Measurements from ENCODE around the gene AIFM3.
"Not testable (repeated sequence)": the region's sequence is repeated elsewhere in the genome, so short reads cannot be mapped to it uniquely, and the experiment has no call there.

Gene AIFM3

DNA sequence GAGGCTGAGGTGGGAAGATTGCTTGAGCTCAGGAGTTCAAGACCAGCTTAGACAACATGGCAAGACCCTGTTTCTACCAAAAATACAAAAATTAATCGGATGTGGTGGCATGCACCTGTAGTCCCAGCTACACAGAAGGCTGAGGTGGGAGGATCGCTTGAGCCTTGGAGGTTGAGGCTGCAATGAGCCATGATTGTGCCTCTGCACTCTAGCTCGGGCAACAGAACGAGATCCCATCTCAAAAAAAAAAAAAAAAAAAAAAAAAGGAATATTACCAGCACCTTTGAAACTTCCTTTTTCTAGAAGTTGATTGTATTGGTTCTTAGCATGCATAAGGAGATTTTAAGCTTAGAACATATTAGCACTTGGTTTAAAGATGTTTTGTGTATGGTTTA, 38.5 kb upstream of the AIFM3 start:
- Histone ChIP-seq H3K27me3 (ENCODE audit: control insufficient read depth, low read length) (no peaks in the 10 kb centered on the region), H3F3A (ENCODE audit: control insufficient read depth, insufficient read depth) (no peaks in the 10 kb centered on the region), H3K36me3 (ENCODE audit: control insufficient read depth, low read length) (peaks cover 38% of the 10 kb centered on the region), H3K79me2 (ENCODE audit: control insufficient read depth, low read length) (peaks cover 99% of the 10 kb centered on the region), H3K4me3 (ENCODE audit: low read length) (no peak overlapping the region), H3K4me2 (ENCODE audit: low read length) (no peak overlapping the region), H3K9me2 (replicated peaks; ENCODE audit: control insufficient read depth, low read length) (no peaks in the 10 kb centered on the region), H3K9me3 (ENCODE audit: control insufficient read depth, insufficient read depth, low read length) (no peaks in the 10 kb centered on the region), H3K27ac (ENCODE audit: low read depth, low read length) (no peak overlapping the region), H4K20me1 (ENCODE audit: control insufficient read depth, insufficient read depth, low read depth, low read length) (peaks cover 33% of the 10 kb centered on the region), H3K4me1 (ENCODE audit: control insufficient read depth, low read length) (peaks cover 29% of the 10 kb centered on the region)
- TF ChIP-seq EZH2phosphoT487 (IDR thresholded peaks at IDR 0.05; ENCODE audit: borderline replicate concordance, low read length), result no peak
- TF ChIP-seq, protein P1, sequence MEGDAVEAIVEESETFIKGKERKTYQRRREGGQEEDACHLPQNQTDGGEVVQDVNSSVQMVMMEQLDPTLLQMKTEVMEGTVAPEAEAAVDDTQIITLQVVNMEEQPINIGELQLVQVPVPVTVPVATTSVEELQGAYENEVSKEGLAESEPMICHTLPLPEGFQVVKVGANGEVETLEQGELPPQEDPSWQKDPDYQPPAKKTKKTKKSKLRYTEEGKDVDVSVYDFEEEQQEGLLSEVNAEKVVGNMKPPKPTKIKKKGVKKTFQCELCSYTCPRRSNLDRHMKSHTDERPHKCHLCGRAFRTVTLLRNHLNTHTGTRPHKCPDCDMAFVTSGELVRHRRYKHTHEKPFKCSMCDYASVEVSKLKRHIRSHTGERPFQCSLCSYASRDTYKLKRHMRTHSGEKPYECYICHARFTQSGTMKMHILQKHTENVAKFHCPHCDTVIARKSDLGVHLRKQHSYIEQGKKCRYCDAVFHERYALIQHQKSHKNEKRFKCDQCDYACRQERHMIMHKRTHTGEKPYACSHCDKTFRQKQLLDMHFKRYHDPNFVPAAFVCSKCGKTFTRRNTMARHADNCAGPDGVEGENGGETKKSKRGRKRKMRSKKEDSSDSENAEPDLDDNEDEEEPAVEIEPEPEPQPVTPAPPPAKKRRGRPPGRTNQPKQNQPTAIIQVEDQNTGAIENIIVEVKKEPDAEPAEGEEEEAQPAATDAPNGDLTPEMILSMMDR (IDR thresholded peaks at IDR 0.05; ENCODE audit: low read depth, low read length, poor library complexity, severe bottlenecking), result no peak

DNA sequence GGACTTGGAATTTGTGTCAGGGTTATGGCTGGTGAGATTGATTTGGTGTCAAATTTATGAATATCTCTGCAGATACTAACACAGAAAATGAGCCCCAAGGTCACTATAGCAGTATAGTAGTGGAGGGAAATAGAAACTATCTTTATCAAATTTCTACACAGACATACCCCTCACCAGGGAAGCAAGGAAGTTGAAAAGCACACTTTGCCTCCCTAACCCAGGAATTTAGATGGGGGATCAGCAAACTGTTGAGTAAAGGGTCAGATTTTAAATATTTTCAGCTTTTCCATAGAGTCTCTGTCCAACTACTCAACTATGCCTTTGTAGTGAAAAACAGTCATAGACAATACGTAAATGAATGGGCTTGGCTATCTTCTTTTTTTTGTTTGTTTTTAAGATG, 37.1 kb upstream of the AIFM3 start:
- H3K27me3 ChIP-seq (ENCODE audit: control insufficient read depth, low read length), result no peaks in the 10 kb centered on the region
- H3K9me2 ChIP-seq (replicated peaks; ENCODE audit: control insufficient read depth, low read length), result no peaks in the 10 kb centered on the region
- no peak overlapping the region for H3K27ac ChIP-seq (ENCODE audit: low read depth, low read length)
- H3K4me3 ChIP-seq (ENCODE audit: low read length), result no peak overlapping the region
- H4K20me1 ChIP-seq (ENCODE audit: control insufficient read depth, insufficient read depth, low read depth, low read length), result peaks cover 31% of the 10 kb centered on the region
- H3K4me2 ChIP-seq (ENCODE audit: low read length), result no peak overlapping the region
- H3F3A ChIP-seq (ENCODE audit: control insufficient read depth, insufficient read depth), result no peaks in the 10 kb centered on the region
- peaks cover 99% of the 10 kb centered on the region for H3K79me2 ChIP-seq (ENCODE audit: control insufficient read depth, low read length)
- TF ChIP-seq, protein P1 (IDR thresholded peaks at IDR 0.05; ENCODE audit: low read depth, low read length, poor library complexity, severe bottlenecking), result no peak
- TF ChIP-seq EZH2phosphoT487 (IDR thresholded peaks at IDR 0.05; ENCODE audit: borderline replicate concordance, low read length), result no peak
- peaks cover 15% of the 10 kb centered on the region for H3K4me1 ChIP-seq (ENCODE audit: control insufficient read depth, low read length)
- H3K9me3 ChIP-seq (ENCODE audit: control insufficient read depth, insufficient read depth, low read length), result no peaks in the 10 kb centered on the region
- peaks cover 39% of the 10 kb centered on the region for H3K36me3 ChIP-seq (ENCODE audit: control insufficient read depth, low read length)

DNA sequence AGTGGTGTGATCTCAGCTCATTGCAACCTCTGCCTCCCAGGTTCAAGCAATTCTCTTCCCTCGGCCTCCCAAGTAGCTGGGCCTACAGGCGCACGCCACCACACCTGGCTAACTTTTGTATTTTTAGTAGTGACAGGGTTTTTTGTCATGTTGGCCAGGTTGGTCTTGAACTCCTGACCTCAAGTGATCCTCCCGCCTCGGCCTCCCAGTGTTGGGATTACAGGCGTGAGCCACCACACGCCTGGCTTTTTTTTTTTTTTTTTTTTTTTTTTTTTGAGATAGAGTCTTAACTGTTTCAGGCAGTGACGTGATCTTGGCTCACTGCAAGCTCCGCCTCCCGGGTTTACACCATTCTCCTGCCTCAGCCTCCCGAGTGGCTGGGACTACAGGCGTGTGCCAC, 36.6 kb upstream of the AIFM3 start:
- H3K9me2 ChIP-seq (replicated peaks; ENCODE audit: control insufficient read depth, low read length); H3K4me2 ChIP-seq (ENCODE audit: low read length); H3K27me3 ChIP-seq (ENCODE audit: control insufficient read depth, low read length); H3K9me3 ChIP-seq (ENCODE audit: control insufficient read depth, insufficient read depth, low read length); H3K27ac ChIP-seq (ENCODE audit: low read depth, low read length); H3F3A ChIP-seq (ENCODE audit: control insufficient read depth, insufficient read depth); H3K4me3 ChIP-seq (ENCODE audit: low read length): not testable (repeated sequence)
- Histone ChIP-seq H3K4me1 (ENCODE audit: control insufficient read depth, low read length) (peaks cover 11% of the 10 kb centered on the region), H4K20me1 (ENCODE audit: control insufficient read depth, insufficient read depth, low read depth, low read length) (peaks cover 27% of the 10 kb centered on the region), H3K36me3 (ENCODE audit: control insufficient read depth, low read length) (peaks cover 39% of the 10 kb centered on the region), H3K79me2 (ENCODE audit: control insufficient read depth, low read length) (peaks cover 99% of the 10 kb centered on the region)

DNA sequence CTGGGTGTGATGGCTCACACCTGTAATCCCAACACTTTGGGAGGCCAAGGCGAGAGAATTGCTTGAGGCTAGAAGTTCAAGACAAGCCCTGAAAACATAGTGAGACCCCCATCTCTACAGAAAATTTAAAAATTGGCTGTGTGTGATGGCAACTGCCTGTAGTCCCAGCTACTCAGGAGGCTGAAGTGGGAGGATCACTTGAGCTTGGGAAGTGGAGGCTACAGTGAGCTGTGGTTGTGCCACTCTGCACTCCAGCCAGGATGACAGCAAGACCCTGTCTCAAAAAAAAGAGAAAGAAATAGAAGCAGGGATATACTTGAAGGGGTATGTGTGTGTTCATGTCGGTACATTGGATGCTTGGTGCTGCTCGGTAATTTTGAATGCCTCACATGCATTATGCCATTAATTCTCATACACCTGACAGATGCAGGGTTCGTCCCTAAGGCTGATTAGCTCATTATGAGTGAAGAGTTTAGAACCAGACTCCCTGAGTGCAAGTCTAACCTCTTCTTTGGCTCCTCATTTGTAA, 35.9 kb upstream of the AIFM3 start:
- Histone ChIP-seq H3K4me1 (ENCODE audit: control insufficient read depth, low read length) (peaks cover 3% of the 10 kb centered on the region), H3K79me2 (ENCODE audit: control insufficient read depth, low read length) (peaks cover 99% of the 10 kb centered on the region), H4K20me1 (ENCODE audit: control insufficient read depth, insufficient read depth, low read depth, low read length) (peaks cover 22% of the 10 kb centered on the region), H3K4me2 (ENCODE audit: low read length) (no peak overlapping the region), H3K9me3 (ENCODE audit: control insufficient read depth, insufficient read depth, low read length) (no peaks in the 10 kb centered on the region), H3K36me3 (ENCODE audit: control insufficient read depth, low read length) (peaks cover 44% of the 10 kb centered on the region), H3F3A (ENCODE audit: control insufficient read depth, insufficient read depth) (no peaks in the 10 kb centered on the region), H3K4me3 (ENCODE audit: low read length) (no peak overlapping the region), H3K27ac (ENCODE audit: low read depth, low read length) (no peak overlapping the region), H3K27me3 (ENCODE audit: control insufficient read depth, low read length) (no peaks in the 10 kb centered on the region), H3K9me2 (replicated peaks; ENCODE audit: control insufficient read depth, low read length) (no peaks in the 10 kb centered on the region)
- TF ChIP-seq, protein P1 (IDR thresholded peaks at IDR 0.05; ENCODE audit: low read depth, low read length, poor library complexity, severe bottlenecking), result no peak
- TF ChIP-seq EZH2phosphoT487 (IDR thresholded peaks at IDR 0.05; ENCODE audit: borderline replicate concordance, low read length), result no peak
